B cell (primary cell): ENCODE data around the gene LBH. TPM values are rescaled to one million over a fixed set of nuclear protein-coding genes. Genes with fewer than 3 reads are reported as not detected.

Source experiments
- ATAC-seq: fragments of 200-7000 bp; cut with Tn5 transposase; one replicate; pipeline ENCODE4 v1.10.0; 2021; ENCODE audit warnings: low read depth, mild to moderate bottlenecking, moderate number of reproducible peaks, moderate library complexity
- CTCF ChIA-PET: fragments of 350-600 bp; sonication (Branson Sonifier 250); formaldehyde crosslinking; loops from one replicate; lab custom pipeline; 2021; ENCODE audit warnings: antibody characterized with exemption, inconsistent platforms; lab: Charles Lee
- POLR2A ChIA-PET: fragments of 350-600 bp; sonication (Branson Sonifier 250); formaldehyde crosslinking; loops from one replicate; lab custom pipeline; 2021; ENCODE audit warnings: antibody characterized with exemption; lab: Charles Lee
- DNase-seq: peaks from one replicate; pipeline ENCODE4 v3.0.0; 2013
- H2AFZ ChIP-seq: 2 replicates; pipeline ENCODE4 v1.6.1; 2012; ENCODE audit warnings: mild to moderate bottlenecking, low read depth, low read length; ENCODE audit not compliant: insufficient read depth, poor library complexity, severe bottlenecking
- H3K27ac ChIP-seq, 2 donors: 1 replicate in 1 of 2; 2 replicates in 1 of 2; pipeline ENCODE4 v1.5.1; 2012 to 2013; ENCODE audit warnings: low read length in 2 of 2, mild to moderate bottlenecking in 2 of 2, moderate library complexity in 1 of 2
- H3K27me3 ChIP-seq, 4 experiments: fragments of 200-600 bp in 1 of 4; sonication (generic) in 1 of 4; replicated peaks in 1 of 4; 1 replicate in 2 of 4; 2 replicates in 2 of 4; pipeline versions ENCODE4 v1.6.1 to v1.7.0; 2013 to 2016; ENCODE audit warnings: low read length in 3 of 4, mild to moderate bottlenecking in 2 of 4, mixed read lengths in 1 of 4, moderate library complexity in 1 of 4; ENCODE audit not compliant: insufficient read depth in 4 of 4, control insufficient read depth in 3 of 4; ENCODE audit errors: control extremely low read depth in 1 of 4
- H3K36me3 ChIP-seq, 2 experiments: replicated peaks in 1 of 2; 1 replicate in 1 of 2; 2 replicates in 1 of 2; pipeline versions ENCODE4 v1.6.1 to v1.7.1; 2013; ENCODE audit warnings: low read length in 1 of 2; ENCODE audit not compliant: insufficient read depth in 2 of 2, control insufficient read depth in 1 of 2; ENCODE audit errors: control extremely low read depth in 1 of 2, extremely low read depth in 1 of 2
- H3K4me1 ChIP-seq, 2 donors: fragments of 200-600 bp in 1 of 2; sonication (generic) in 1 of 2; 1 replicate in 1 of 2; 2 replicates in 1 of 2; pipeline versions ENCODE4 v1.5.1 to v1.6.1; 2013 to 2017; ENCODE audit warnings: low read length in 2 of 2; ENCODE audit not compliant: control insufficient read depth in 2 of 2, insufficient read depth in 2 of 2
- H3K4me2 ChIP-seq: replicated peaks from 2 replicates; pipeline ENCODE3; 2012; ENCODE audit warnings: mild to moderate bottlenecking, low read depth, low read length; ENCODE audit not compliant: poor library complexity, severe bottlenecking
- H3K4me3 ChIP-seq, 5 experiments: fragments of 200-600 bp in 1 of 5; sonication (generic) in 1 of 5; 1 replicate in 3 of 5; 2 replicates in 2 of 5; pipeline versions ENCODE4 v1.5.1 to v1.7.0; 2011 to 2016; ENCODE audit warnings: low read length in 4 of 5, mild to moderate bottlenecking in 4 of 5, low read depth in 2 of 5, control low read depth in 1 of 5, moderate library complexity in 1 of 5; ENCODE audit not compliant: insufficient read depth in 1 of 5; ENCODE audit errors: control extremely low read depth in 1 of 5, extremely low read depth in 1 of 5
- H3K79me2 ChIP-seq: fragments of 200-600 bp; sonication (generic); one replicate; pipeline ENCODE4 v1.6.0; 2016; ENCODE audit warnings: low read length; ENCODE audit not compliant: control insufficient read depth, insufficient read depth
- H3K9ac ChIP-seq: fragments of 200-600 bp; sonication (generic); 2 replicates; pipeline ENCODE4 v1.6.1; 2017; ENCODE audit warnings: mild to moderate bottlenecking, low read length, moderate library complexity
- H3K9me3 ChIP-seq, 3 donors: one replicate each; pipeline versions ENCODE4 v1.6.1 to v1.7.1; 2013; ENCODE audit warnings: low read length in 2 of 3; ENCODE audit not compliant: control insufficient read depth in 2 of 3, insufficient read depth in 1 of 3; ENCODE audit errors: control extremely low read depth in 1 of 3
- H4K20me1 ChIP-seq: 2 replicates; pipeline ENCODE4 v1.6.0; 2012; ENCODE audit warnings: mild to moderate bottlenecking, low read length; ENCODE audit not compliant: insufficient read depth, control insufficient read depth, poor library complexity, severe bottlenecking
- H3K27ac Mint-ChIP-seq: one replicate; pipeline ENCODE4 v1.8.0; 2021; ENCODE audit warnings: mixed read lengths
- H3K27me3 Mint-ChIP-seq: one replicate; pipeline ENCODE4 v1.8.0; 2021; ENCODE audit warnings: mixed read lengths
- H3K4me1 Mint-ChIP-seq: one replicate; pipeline ENCODE4 v1.8.0; 2021; ENCODE audit warnings: mixed read lengths
- H3K4me3 Mint-ChIP-seq: one replicate; pipeline ENCODE4 v1.8.0; 2021; ENCODE audit warnings: mixed read lengths
- H3K9me3 Mint-ChIP-seq: one replicate; pipeline ENCODE4 v1.8.0; 2022; ENCODE audit warnings: mixed read lengths; ENCODE audit not compliant: insufficient read depth
- CTCF ChIP-seq: fragments of 200-600 bp; IDR thresholded peaks from one replicate; pipeline ENCODE4 v1.8.0; 2022; ENCODE audit warnings: antibody characterized with exemption, mild to moderate bottlenecking
- EZH2 ChIP-seq: IDR thresholded peaks from 2 replicates; pipeline ENCODE4 v1.6.1; 2012; ENCODE audit warnings: borderline replicate concordance, low read depth, mild to moderate bottlenecking, moderate library complexity, low read length; ENCODE audit not compliant: insufficient read depth, poor library complexity, severe bottlenecking
- WGBS: methylation state at CpG from one replicate; pipeline ENCODE4 v1.1.5; 2013; ENCODE audit warnings: missing lambda C conversion rate; ENCODE audit not compliant: insufficient coverage; 5-methylcytosine and 5-hydroxymethylcytosine counted together
- intact Hi-C: fragments of 100-400 bp; cut with micrococcal nuclease; formaldehyde crosslinking; loops from one replicate; pipeline ENCODE4 v1.10.0; 2022
- polyA plus RNA-seq: library from polyadenylated mRNA; depleted of rRNA; stranded (reverse); fragments of >200 nt; gene quantifications from 2 replicates; pipeline ENCODE4 v1.2.3, GENCODE V29; 2012
- total RNA-seq, 2 donors: library from RNA; stranded (reverse); fragments of 120-200 nt in 1 of 2; gene quantifications; 1 replicate in 1 of 2; 2 replicates in 1 of 2; pipeline versions ENCODE4 v1.2.3 to v1.2.4, GENCODE V29; 2013 to 2022

LBH gene
- total and polyA plus RNA-seq, 2 donors (not counting 1 experiment from before 2014, with no cell fraction given) = 158 to 201 TPM

GRCh38 chr2:30213326-30213725 lies 18.0 kb upstream of the LBH start:
- intact Hi-C loops = no loop called here
- Histone ChIP-seq H3K4me2 (no peak overlapping the region), H2AFZ (no peak overlapping the region), H3K9me3 (no peaks in the 10 kb centered on the region), H3K79me2 (no peaks in the 10 kb centered on the region), H3K9ac (no peak overlapping the region), H3K36me3 (no peaks in the 10 kb centered on the region), H3K4me1 (peaks cover 25 to 33% of the 10 kb centered on the region in 2 donors), H3K27me3 (no peaks in the 10 kb centered on the region), H3K27ac (no peak overlapping the region), H3K4me3 (no peak overlapping the region), H4K20me1 (no peaks in the 10 kb centered on the region)
- ATAC-seq (no peak), DNase-seq (no peak)
- TF ChIP-seq EZH2 = no peak
- TF ChIP-seq CTCF = no peak
- Mint-ChIP-seq H3K9me3 (no peaks in the 10 kb centered on the region), H3K4me1 (peaks cover 40% of the 10 kb centered on the region), H3K27me3 (no peaks in the 10 kb centered on the region), H3K4me3 (no peak overlapping the region), H3K27ac (no peak overlapping the region)
- WGBS = 94% methylated on average over 7 of the region's 11 CpGs
- ChIA-PET CTCF (interaction anchor here (0.7 to 9.8 kb wide), 2 partner anchors 121 to 494 kb away, joined by 3 to 344 read pairs; no protein-coding TSS in a partner anchor), POLR2A (no interaction called here)

GRCh38 chr2:30213907-30214463 lies 17.3 kb upstream of the LBH start:
- CTCF ChIA-PET = interaction anchor here (0.5 to 9.8 kb wide), 6 partner anchors 16 to 1201 kb away, joined by 3 to 344 read pairs (median 4); no protein-coding TSS in a partner anchor
- H3K9me3 ChIP-seq = no peaks in the 10 kb centered on the region
- H2AFZ ChIP-seq = no peak overlapping the region
- ATAC-seq (no peak), DNase-seq (no peak)
- TF ChIP-seq EZH2 = no peak
- TF ChIP-seq CTCF = no peak
- WGBS = 100% methylated on average over 3 of the region's 7 CpGs
- Mint-ChIP-seq H3K27me3 (no peaks in the 10 kb centered on the region), H3K27ac (no peak overlapping the region), H3K4me1 (peaks cover 38% of the 10 kb centered on the region), H3K4me3 (no peak overlapping the region), H3K9me3 (no peaks in the 10 kb centered on the region)
- H3K9ac ChIP-seq = no peak overlapping the region
- intact Hi-C loops = no loop called here
- POLR2A ChIA-PET = no interaction called here
- H3K27me3 ChIP-seq = no peaks in the 10 kb centered on the region
- H3K27ac ChIP-seq = no peak overlapping the region
- no peaks in the 10 kb centered on the region for H4K20me1 ChIP-seq
- no peaks in the 10 kb centered on the region for H3K79me2 ChIP-seq
- no peak overlapping the region for H3K4me2 ChIP-seq
- no peak overlapping the region for H3K4me3 ChIP-seq
- no peaks in the 10 kb centered on the region for H3K36me3 ChIP-seq
- peaks cover 19 to 28% of the 10 kb centered on the region in 2 donors for H3K4me1 ChIP-seq
